ENCODE results near the gene ADAMTS9. TPM values are rescaled to one million over a fixed set of nuclear protein-coding genes. Genes with fewer than 3 reads are reported as not detected.

The ADAMTS9 gene
- total and polyA plus RNA-seq, 4 donors, result 7.0 to 212 (median 91.2) TPM

DNA sequence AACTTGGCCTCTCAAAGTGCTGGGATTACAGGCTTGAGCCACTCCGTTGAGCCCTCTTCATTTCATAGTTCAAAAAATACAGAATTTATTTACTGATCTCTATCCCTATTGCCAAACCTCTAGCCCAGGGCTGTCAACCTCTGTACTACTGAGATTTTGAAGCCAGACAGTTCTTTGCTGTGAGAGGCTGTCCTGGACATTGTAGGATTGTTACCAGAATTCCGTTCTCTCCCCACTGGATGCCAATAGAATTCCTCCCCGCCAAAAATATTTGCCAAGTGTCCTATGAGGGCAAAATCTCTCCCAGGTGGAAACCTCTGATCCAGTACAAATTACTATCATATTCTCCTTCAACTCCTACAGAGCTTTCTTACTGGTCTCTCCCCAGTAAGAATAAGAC is 29.6 kb upstream of the ADAMTS9 start:
- H3K4me3 ChIP-seq (ENCODE audit: low read length in 2 of 2), result no peak overlapping the region
- H3K36me3 ChIP-seq (ENCODE audit: control insufficient read depth in 1 of 2, insufficient read depth in 2 of 2, low read length in 1 of 2), result no peaks in the 10 kb centered on the region
- H3K9me3 ChIP-seq (ENCODE audit: control insufficient read depth, low read length), result no peaks in the 10 kb centered on the region
- DNase-seq (no peak), ATAC-seq (ENCODE audit: low FRiP score) (no peak)
- 64 to 70% methylated on average over 3 of the region's 3 CpGs for WGBS, 2 donors
- peaks cover 2 to 17% of the 10 kb centered on the region in 2 donors for H3K4me1 ChIP-seq (ENCODE audit: control insufficient read depth in 1 of 2, insufficient read depth in 2 of 2, low read length in 2 of 2)
- intact Hi-C loops (cut with DNase I), result loop anchor here in 1 of 2 donors (2.0 kb wide), 1 partner anchor 23 kb away; no protein-coding TSS in a partner anchor
- H3K27ac ChIP-seq (ENCODE audit: low read depth in 1 of 2, low read length in 2 of 2), result peak overlapping the region; percentile 71 to 89
- no peaks in the 10 kb centered on the region for H3K27me3 ChIP-seq (ENCODE audit: control insufficient read depth in 1 of 2, insufficient read depth in 2 of 2, low read length in 1 of 2)

DNA sequence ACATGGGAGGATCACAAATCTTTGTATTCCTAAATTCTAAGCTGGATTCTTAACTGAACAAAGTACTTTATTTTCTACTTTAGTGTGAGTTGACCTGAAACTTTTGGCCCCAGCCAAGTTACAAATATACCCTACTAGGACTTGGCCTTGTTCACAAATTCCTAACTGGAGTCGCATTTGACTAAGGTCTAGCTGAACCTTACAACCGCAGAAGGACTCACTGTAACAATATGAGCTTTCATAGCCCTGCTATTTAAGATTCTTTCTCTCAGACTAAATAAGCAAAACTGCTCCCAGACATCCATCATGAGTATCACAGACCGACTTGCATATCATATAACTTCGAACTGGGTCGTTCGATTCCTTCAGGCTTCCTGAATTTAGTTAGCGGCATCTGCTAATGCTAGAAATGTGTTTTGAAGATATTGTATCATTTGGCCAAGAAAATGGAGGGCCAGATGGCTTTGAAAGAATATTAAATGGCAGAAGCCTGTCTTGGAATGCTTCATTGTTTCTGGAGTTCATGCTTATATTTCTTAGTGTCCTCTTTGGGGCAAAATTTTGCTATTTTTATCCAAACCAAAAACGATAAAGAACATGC is 28.4 kb upstream of the ADAMTS9 start:
- peaks cover 2 to 16% of the 10 kb centered on the region in 2 donors for H3K4me1 ChIP-seq (ENCODE audit: control insufficient read depth in 1 of 2, insufficient read depth in 2 of 2, low read length in 2 of 2)
- peak overlapping the region; percentile 67 to 100 for H3K27ac ChIP-seq (ENCODE audit: low read depth in 1 of 2, low read length in 2 of 2)
- 6 to 8% methylated on average over 8 of the region's 8 CpGs for WGBS, 2 donors
- intact Hi-C loops (cut with DNase I), result loop anchor here in 1 of 2 donors (2.0 kb wide), 1 partner anchor 25 kb away; no protein-coding TSS in a partner anchor
- no peaks in the 10 kb centered on the region for H3K9me3 ChIP-seq (ENCODE audit: control insufficient read depth, low read length)
- no peaks in the 10 kb centered on the region for H3K27me3 ChIP-seq (ENCODE audit: control insufficient read depth in 1 of 2, insufficient read depth in 2 of 2, low read length in 1 of 2)
- DNase-seq (no peak), ATAC-seq (ENCODE audit: low FRiP score) (peak; percentile 66)
- no peaks in the 10 kb centered on the region for H3K36me3 ChIP-seq (ENCODE audit: control insufficient read depth in 1 of 2, insufficient read depth in 2 of 2, low read length in 1 of 2)
- H3K4me3 ChIP-seq (ENCODE audit: low read length in 2 of 2), result no peak overlapping the region

DNA sequence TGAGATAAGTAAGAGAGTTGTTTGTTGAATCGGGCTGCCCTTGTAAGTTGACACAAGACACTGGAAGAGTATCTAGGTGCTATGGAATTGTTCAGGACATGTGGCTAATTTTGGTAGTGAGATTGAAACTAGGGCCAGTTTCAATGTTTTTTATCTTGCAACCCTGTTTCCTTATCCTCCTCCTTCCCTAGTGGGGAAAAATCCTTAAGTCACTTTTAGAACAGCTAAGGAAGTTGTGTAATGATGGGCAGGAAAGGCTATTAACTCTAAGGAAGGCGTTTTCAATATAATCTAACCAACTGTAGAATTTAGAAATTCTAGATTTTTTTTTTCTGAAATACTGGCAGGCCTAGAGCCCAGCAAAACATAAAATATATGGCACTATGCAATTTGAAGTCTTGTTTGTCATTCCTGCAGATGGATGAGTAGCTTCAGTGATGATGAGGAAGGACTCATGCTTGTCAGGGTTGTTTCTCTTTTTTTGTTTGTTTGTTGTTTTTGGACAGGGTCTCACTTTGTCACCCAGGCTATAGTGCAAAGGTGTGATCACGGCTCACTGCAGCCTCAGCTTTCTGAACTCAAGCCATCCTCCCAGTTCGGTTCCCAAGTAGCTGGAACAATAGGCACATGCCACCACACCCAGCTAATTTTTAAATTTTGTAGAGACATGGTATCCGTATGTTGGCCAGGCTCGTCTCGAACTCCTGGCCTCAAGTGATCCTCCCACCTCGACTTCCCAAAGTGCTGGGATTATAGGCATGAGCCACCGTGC is 27.6 kb upstream of the ADAMTS9 start:
- Histone ChIP-seq H3K4me3 (ENCODE audit: low read length in 2 of 2) (no peak overlapping the region), H3K4me1 (ENCODE audit: control insufficient read depth in 1 of 2, insufficient read depth in 2 of 2, low read length in 2 of 2) (peaks cover 2 to 19% of the 10 kb centered on the region in 2 donors), H3K27me3 (ENCODE audit: control insufficient read depth in 1 of 2, insufficient read depth in 2 of 2, low read length in 1 of 2) (no peaks in the 10 kb centered on the region), H3K9me3 (ENCODE audit: control insufficient read depth, low read length) (no peaks in the 10 kb centered on the region), H3K27ac (ENCODE audit: low read depth in 1 of 2, low read length in 2 of 2) (peak overlapping the region; percentile 95 to 100), H3K36me3 (ENCODE audit: control insufficient read depth in 1 of 2, insufficient read depth in 2 of 2, low read length in 1 of 2) (no peaks in the 10 kb centered on the region)
- 22 to 26% methylated on average over 9 of the region's 9 CpGs for WGBS, 2 donors
- intact Hi-C loops (cut with DNase I), result no loop called here
- ATAC-seq (ENCODE audit: low FRiP score) (no peak), DNase-seq (no peak)

DNA sequence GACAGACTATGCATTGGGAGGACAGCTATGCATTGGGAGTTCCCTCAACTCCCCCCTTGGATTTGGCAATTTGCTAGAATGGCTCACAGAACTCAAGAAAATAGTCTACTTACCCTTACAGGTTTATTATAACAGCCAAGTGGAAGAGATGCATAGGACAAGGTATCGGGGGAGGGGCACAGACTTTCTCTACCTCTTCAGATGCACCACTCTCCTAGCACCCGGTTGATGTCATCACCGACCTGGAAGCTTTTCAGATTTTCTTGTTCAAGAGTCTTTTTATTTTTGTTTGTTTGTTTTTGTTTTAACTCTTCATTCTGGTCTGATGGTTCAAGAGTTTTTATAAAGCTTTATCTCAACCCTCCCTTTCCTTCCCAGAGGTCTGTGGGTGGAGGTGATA is 20.7 kb upstream of the ADAMTS9 start:
- Histone ChIP-seq H3K27me3 (ENCODE audit: control insufficient read depth in 1 of 2, insufficient read depth in 2 of 2, low read length in 1 of 2) (no peaks in the 10 kb centered on the region), H3K36me3 (ENCODE audit: control insufficient read depth in 1 of 2, insufficient read depth in 2 of 2, low read length in 1 of 2) (no peaks in the 10 kb centered on the region), H3K9me3 (ENCODE audit: control insufficient read depth, low read length) (no peaks in the 10 kb centered on the region), H3K4me3 (ENCODE audit: low read length in 2 of 2) (no peak overlapping the region), H3K27ac (ENCODE audit: low read depth in 1 of 2, low read length in 2 of 2) (no peak overlapping the region), H3K4me1 (ENCODE audit: control insufficient read depth in 1 of 2, insufficient read depth in 2 of 2, low read length in 2 of 2) (peaks cover 1 to 19% of the 10 kb centered on the region in 2 donors)
- no peak for DNase-seq
- no peak for ATAC-seq (ENCODE audit: low FRiP score)
- intact Hi-C loops (cut with DNase I), result no loop called here
- 87 to 90% methylated on average over 3 of the region's 3 CpGs for WGBS, 2 donors

DNA sequence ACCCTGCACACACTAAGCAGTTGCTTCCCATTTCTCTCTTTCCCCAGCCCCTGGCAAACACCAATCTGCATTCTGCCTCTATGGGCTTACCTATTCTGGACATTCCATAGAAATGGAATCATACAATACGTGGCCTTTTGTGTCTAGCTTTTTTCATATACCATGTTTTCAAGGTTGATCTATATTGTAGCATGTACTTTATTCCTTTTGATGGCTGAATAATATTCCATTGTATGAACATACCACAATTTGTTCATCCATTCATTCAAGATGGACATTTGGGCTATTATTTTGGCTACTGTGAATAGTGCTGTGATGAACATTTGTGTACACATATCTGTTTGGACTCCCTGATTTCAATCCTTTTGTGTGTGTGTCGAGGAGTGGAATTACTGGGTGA is 18.1 kb upstream of the ADAMTS9 start:
- H3K9me3 ChIP-seq (ENCODE audit: control insufficient read depth, low read length), result no peaks in the 10 kb centered on the region
- ATAC-seq (ENCODE audit: low FRiP score) (no peak), DNase-seq (no peak)
- peaks cover 1 to 10% of the 10 kb centered on the region in 2 donors for H3K4me1 ChIP-seq (ENCODE audit: control insufficient read depth in 1 of 2, insufficient read depth in 2 of 2, low read length in 2 of 2)
- intact Hi-C loops (cut with DNase I), result no loop called here
- H3K27me3 ChIP-seq (ENCODE audit: control insufficient read depth in 1 of 2, insufficient read depth in 2 of 2, low read length in 1 of 2), result no peaks in the 10 kb centered on the region
- H3K4me3 ChIP-seq (ENCODE audit: low read length in 2 of 2), result no peak overlapping the region
- WGBS, 2 donors, result 92 to 95% methylated on average over 2 of the region's 2 CpGs
- H3K27ac ChIP-seq (ENCODE audit: low read depth in 1 of 2, low read length in 2 of 2), result no peak overlapping the region
- H3K36me3 ChIP-seq (ENCODE audit: control insufficient read depth in 1 of 2, insufficient read depth in 2 of 2, low read length in 1 of 2), result peaks cover 0 to 3% of the 10 kb centered on the region in 2 donors

DNA sequence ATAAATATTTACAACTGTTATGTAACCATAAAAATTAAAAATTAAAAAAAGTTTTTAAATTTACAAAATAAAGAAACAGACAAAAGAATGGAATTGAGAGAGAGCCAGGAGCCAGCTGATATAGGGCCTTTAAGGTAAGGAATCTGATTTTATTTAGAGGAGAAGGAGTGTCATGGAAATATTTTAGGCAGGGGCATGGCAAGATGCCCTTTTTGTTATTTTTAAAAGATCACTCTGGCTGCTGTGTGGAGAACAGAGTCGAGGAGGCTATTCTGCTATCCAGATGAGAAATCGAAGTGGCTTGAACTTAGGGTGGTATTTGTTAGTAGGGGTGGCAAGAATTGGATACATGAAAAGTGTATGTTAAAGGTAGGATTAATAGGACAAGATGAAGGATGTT is 9.1 kb upstream of the ADAMTS9 start:
- no peak for ATAC-seq (ENCODE audit: low FRiP score)
- peaks cover 0 to 3% of the 10 kb centered on the region in 2 donors for H3K36me3 ChIP-seq (ENCODE audit: control insufficient read depth in 1 of 2, insufficient read depth in 2 of 2, low read length in 1 of 2)
- WGBS, 2 donors, result 40% methylated on average over 2 of the region's 2 CpGs
- no peak overlapping the region for H3K27ac ChIP-seq (ENCODE audit: low read depth in 1 of 2, low read length in 2 of 2)
- no peak overlapping the region for H3K4me3 ChIP-seq (ENCODE audit: low read length in 2 of 2)
- intact Hi-C loops (cut with DNase I), result no loop called here
- H3K9me3 ChIP-seq (ENCODE audit: control insufficient read depth, low read length), result no peaks in the 10 kb centered on the region
- H3K4me1 ChIP-seq (ENCODE audit: control insufficient read depth in 1 of 2, insufficient read depth in 2 of 2, low read length in 2 of 2), result peaks cover 1 to 4% of the 10 kb centered on the region in 2 donors
- H3K27me3 ChIP-seq (ENCODE audit: control insufficient read depth in 1 of 2, insufficient read depth in 2 of 2, low read length in 1 of 2), result no peaks in the 10 kb centered on the region
- no peak for DNase-seq

DNA sequence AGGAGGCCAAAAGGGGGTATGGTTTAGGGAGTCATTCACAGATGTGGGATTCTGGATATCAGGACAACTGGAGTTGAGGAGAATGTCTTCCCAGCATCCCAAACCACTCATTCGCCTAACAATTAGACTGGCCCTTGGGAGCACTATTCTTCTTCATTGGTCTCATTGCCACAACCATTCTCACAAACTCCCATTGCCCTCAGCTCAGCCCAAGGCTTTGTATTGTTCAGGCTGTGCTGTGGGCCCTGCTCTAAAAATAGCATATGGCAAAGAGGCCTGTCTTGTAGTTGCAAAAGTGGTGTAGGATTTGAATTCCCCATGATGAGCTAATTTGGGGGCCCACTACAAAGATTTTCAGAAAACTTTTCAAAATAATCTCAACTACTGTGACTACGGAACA is 6.3 kb upstream of the ADAMTS9 start:
- Histone ChIP-seq H3K4me1 (ENCODE audit: control insufficient read depth in 1 of 2, insufficient read depth in 2 of 2, low read length in 2 of 2) (peaks cover 1 to 4% of the 10 kb centered on the region in 2 donors), H3K4me3 (ENCODE audit: low read length in 2 of 2) (no peak overlapping the region), H3K36me3 (ENCODE audit: control insufficient read depth in 1 of 2, insufficient read depth in 2 of 2, low read length in 1 of 2) (no peaks in the 10 kb centered on the region), H3K27ac (ENCODE audit: low read depth in 1 of 2, low read length in 2 of 2) (no peak overlapping the region), H3K9me3 (ENCODE audit: control insufficient read depth, low read length) (no peaks in the 10 kb centered on the region), H3K27me3 (ENCODE audit: control insufficient read depth in 1 of 2, insufficient read depth in 2 of 2, low read length in 1 of 2) (no peaks in the 10 kb centered on the region)
- ATAC-seq (ENCODE audit: low FRiP score) (no peak), DNase-seq (no peak)
- WGBS, 2 donors, result 80 to 83% methylated on average over 2 of the region's 2 CpGs
- intact Hi-C loops (cut with DNase I), result no loop called here

DNA sequence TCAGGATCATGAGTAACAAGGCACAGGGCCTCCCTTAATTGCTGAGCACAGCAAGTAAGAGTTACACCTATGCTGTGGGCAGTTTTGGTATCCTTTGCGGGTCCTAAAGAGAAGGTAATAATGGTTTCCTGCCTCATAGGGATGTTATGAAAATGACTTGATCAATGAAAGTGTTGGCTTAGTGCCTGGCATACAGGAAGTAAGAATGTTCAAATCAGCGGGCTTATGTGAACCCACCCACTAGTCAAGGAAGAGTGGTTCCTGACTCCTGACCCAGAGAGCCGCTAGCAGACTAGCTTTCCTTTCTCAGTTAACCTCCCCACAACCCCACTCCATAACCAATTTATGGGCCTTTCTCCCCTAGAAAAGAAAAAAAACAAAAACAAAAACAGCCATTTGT is 5.2 kb upstream of the ADAMTS9 start:
- ATAC-seq (ENCODE audit: low FRiP score), result no peak
- 95 to 97% methylated on average over 3 of the region's 3 CpGs for WGBS, 2 donors
- H3K4me3 ChIP-seq (ENCODE audit: low read length in 2 of 2), result no peak overlapping the region
- no peaks in the 10 kb centered on the region for H3K36me3 ChIP-seq (ENCODE audit: control insufficient read depth in 1 of 2, insufficient read depth in 2 of 2, low read length in 1 of 2)
- H3K27ac ChIP-seq (ENCODE audit: low read depth in 1 of 2, low read length in 2 of 2), result no peak overlapping the region
- no peaks in the 10 kb centered on the region for H3K27me3 ChIP-seq (ENCODE audit: control insufficient read depth in 1 of 2, insufficient read depth in 2 of 2, low read length in 1 of 2)
- intact Hi-C loops (cut with DNase I), result no loop called here
- DNase-seq, result no peak
- no peaks in the 10 kb centered on the region for H3K9me3 ChIP-seq (ENCODE audit: control insufficient read depth, low read length)
- H3K4me1 ChIP-seq (ENCODE audit: control insufficient read depth in 1 of 2, insufficient read depth in 2 of 2, low read length in 2 of 2), result peaks cover 1 to 7% of the 10 kb centered on the region in 2 donors

DNA sequence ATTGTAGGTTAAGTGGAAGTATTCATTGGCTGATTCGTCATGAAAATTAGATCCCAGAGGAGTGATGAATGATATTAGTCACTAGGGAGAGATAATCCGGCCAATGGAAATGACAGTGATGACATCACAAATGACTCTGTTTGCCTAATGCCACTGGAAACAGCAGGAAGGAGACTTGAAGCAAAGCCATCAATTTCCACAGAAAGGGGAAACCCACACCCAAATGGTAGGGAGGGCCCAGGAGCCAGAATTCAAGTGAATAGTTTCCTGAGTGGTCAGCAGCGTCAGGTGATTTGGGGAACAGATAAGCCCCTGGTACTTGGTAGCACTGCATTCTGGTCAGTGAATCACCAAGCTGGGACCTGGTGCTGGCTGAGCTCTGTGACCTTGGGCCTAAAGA is 3.3 kb upstream of the ADAMTS9 start:
- Histone ChIP-seq H3K4me3 (ENCODE audit: low read length in 2 of 2) (no peak overlapping the region), H3K9me3 (ENCODE audit: control insufficient read depth, low read length) (no peaks in the 10 kb centered on the region), H3K27ac (ENCODE audit: low read depth in 1 of 2, low read length in 2 of 2) (no peak overlapping the region), H3K36me3 (ENCODE audit: control insufficient read depth in 1 of 2, insufficient read depth in 2 of 2, low read length in 1 of 2) (no peaks in the 10 kb centered on the region), H3K27me3 (ENCODE audit: control insufficient read depth in 1 of 2, insufficient read depth in 2 of 2, low read length in 1 of 2) (no peaks in the 10 kb centered on the region), H3K4me1 (ENCODE audit: control insufficient read depth in 1 of 2, insufficient read depth in 2 of 2, low read length in 2 of 2) (peaks cover 1 to 7% of the 10 kb centered on the region in 2 donors)
- ATAC-seq (ENCODE audit: low FRiP score) (no peak), DNase-seq (no peak)
- 79% methylated on average over 3 of the region's 3 CpGs for WGBS, 2 donors
- intact Hi-C loops (cut with DNase I), result no loop called here
